ENCODE measurements around the gene DPH3. TPM values are rescaled to one million over a fixed set of nuclear protein-coding genes. Genes with fewer than 3 reads are reported as not detected.

DPH3 gene
- total RNA-seq, 4 donors from 2014 or later = 2.8 to 21.9 (median 10.0) TPM

DNA sequence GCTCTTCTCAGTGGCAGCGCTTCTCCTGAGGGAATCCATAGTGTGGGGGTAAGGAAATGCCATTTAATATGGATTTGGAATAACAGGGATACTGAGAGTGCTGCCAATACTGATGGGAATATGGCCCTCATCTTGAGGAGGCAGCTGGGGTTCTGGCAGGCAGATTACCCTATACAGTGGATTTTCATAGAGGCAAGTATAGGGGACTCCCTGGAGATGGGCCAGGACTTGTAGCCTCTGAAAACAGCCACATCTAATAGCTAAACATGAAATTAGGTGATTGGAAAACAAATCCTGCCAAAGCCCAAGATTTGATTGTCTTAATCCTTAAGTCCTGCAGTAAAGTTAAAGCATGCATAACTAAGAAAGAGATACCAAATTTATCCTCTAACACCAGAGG lies 30.9 kb downstream of the DPH3 start:
- Histone ChIP-seq H3K27me3 (peaks cover 0 to 24% (median 0%) of the 10 kb centered on the region in 4 donors), H3K27ac (no peak overlapping the region), H3K4me1 (peaks cover 0 to 10% (median under 1%) of the 10 kb centered on the region in 3 donors), H3K4me3 (no peak overlapping the region), H3K36me3 (no peaks in the 10 kb centered on the region), H3K9me3 (no peaks in the 10 kb centered on the region)
- DNase-seq = no peak
- TF ChIP-seq, protein P1, sequence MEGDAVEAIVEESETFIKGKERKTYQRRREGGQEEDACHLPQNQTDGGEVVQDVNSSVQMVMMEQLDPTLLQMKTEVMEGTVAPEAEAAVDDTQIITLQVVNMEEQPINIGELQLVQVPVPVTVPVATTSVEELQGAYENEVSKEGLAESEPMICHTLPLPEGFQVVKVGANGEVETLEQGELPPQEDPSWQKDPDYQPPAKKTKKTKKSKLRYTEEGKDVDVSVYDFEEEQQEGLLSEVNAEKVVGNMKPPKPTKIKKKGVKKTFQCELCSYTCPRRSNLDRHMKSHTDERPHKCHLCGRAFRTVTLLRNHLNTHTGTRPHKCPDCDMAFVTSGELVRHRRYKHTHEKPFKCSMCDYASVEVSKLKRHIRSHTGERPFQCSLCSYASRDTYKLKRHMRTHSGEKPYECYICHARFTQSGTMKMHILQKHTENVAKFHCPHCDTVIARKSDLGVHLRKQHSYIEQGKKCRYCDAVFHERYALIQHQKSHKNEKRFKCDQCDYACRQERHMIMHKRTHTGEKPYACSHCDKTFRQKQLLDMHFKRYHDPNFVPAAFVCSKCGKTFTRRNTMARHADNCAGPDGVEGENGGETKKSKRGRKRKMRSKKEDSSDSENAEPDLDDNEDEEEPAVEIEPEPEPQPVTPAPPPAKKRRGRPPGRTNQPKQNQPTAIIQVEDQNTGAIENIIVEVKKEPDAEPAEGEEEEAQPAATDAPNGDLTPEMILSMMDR (IDR thresholded peaks at IDR 0.05) = no peak
- no peak for TF ChIP-seq POLR2A (IDR thresholded peaks at IDR 0.05)
- 100% methylated on average over 1 of the region's 1 CpG; no CpG with 5 or more reads in 1 of the 2 donors for WGBS, 2 donors
- intact Hi-C loops (cut with DNase I) = no loop called here

DNA sequence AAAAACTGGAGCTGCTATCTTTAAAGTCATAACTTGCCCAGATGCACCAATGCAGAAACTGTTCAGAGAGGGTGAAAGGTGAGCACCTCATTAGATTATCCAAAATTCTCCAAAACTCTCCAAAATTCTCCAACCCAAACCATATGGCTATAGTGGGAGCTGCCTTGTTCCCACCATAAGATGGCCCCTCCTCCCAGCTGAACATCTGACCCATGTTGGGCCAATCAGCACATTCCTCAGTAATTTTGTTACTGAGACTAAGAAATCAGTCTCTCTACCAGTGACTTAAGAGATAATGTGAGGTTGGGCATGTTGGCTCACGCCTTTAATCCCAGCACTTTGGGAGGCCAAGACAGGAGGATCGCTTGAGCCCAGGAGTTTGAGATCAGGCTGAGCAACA lies 32.8 kb downstream of the DPH3 start:
- peaks cover 0 to 4% (median 0%) of the 10 kb centered on the region in 3 donors for H3K4me1 ChIP-seq
- H3K36me3 ChIP-seq = no peaks in the 10 kb centered on the region
- no peaks in the 10 kb centered on the region for H3K9me3 ChIP-seq
- peaks cover 0 to 31% (median 0%) of the 10 kb centered on the region in 4 donors for H3K27me3 ChIP-seq
- 69 to 100% methylated on average over 1 to 2 of the region's 2 CpGs for WGBS, 2 donors
- no peak for DNase-seq
- no peak overlapping the region for H3K4me3 ChIP-seq
- intact Hi-C loops (cut with DNase I) = no loop called here
- no peak overlapping the region for H3K27ac ChIP-seq
- TF ChIP-seq, protein P1 (IDR thresholded peaks at IDR 0.05) = no peak
- no peak for TF ChIP-seq POLR2A (IDR thresholded peaks at IDR 0.05)

DNA sequence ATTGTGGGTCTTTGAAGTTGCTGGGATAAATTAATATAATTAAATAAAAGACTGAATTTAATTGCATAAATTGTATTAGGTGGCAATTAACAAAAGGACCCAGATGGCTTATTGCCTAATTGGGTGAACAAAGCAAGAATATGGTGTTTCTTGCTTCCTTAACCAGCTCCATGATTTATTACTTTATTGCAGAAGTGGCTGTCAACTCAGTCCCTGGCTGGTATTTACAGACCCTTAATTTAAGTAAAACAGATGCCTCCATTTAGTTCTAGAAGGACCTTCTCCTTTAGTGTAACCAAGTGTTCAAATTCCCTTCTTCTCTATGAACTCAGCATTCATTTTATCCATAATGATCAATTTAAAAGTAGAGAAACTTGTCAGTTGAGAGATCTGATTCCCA lies 35.1 kb downstream of the DPH3 start:
- H3K36me3 ChIP-seq = no peaks in the 10 kb centered on the region
- H3K27ac ChIP-seq = no peak overlapping the region
- DNase-seq = no peak
- no peak overlapping the region for H3K4me3 ChIP-seq
- TF ChIP-seq, protein P1 (IDR thresholded peaks at IDR 0.05) = no peak
- TF ChIP-seq POLR2A (IDR thresholded peaks at IDR 0.05) = no peak
- intact Hi-C loops (cut with DNase I) = no loop called here
- no peaks in the 10 kb centered on the region for H3K9me3 ChIP-seq
- no peaks in the 10 kb centered on the region for H3K4me1 ChIP-seq
- peaks cover 0 to 21% (median 0%) of the 10 kb centered on the region in 4 donors for H3K27me3 ChIP-seq

DNA sequence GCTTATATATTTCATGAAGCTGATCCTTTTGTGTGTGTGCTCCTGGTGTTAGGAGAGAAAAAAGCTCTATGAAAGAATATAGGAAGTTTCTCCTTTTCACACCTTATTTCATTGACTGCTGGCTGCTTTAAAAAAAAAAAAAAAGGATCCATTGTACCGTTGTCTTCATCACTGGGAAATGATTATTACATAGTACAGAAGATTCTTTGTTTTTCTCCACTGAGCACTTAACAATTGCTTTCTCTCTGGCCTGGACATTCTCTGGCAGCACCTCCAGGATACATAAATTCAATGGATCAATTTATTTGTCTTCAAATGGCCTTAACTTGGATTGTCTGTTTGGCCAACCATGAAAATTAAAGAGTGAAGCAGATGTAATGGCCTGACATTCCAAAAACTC lies 37.2 kb downstream of the DPH3 start:
- TF ChIP-seq, protein P1 (IDR thresholded peaks at IDR 0.05) = no peak
- no peak for TF ChIP-seq POLR2A (IDR thresholded peaks at IDR 0.05)
- Histone ChIP-seq H3K27ac (no peak overlapping the region), H3K4me3 (no peak overlapping the region), H3K27me3 (peaks cover 0 to 13% (median 0%) of the 10 kb centered on the region in 4 donors), H3K9me3 (no peaks in the 10 kb centered on the region), H3K4me1 (no peaks in the 10 kb centered on the region), H3K36me3 (peaks cover 0 to 3% (median 1%) of the 10 kb centered on the region in 3 donors)
- no peak for DNase-seq
- intact Hi-C loops (cut with DNase I) = no loop called here
- 44 to 60% methylated on average over 1 of the region's 1 CpG for WGBS, 2 donors

DNA sequence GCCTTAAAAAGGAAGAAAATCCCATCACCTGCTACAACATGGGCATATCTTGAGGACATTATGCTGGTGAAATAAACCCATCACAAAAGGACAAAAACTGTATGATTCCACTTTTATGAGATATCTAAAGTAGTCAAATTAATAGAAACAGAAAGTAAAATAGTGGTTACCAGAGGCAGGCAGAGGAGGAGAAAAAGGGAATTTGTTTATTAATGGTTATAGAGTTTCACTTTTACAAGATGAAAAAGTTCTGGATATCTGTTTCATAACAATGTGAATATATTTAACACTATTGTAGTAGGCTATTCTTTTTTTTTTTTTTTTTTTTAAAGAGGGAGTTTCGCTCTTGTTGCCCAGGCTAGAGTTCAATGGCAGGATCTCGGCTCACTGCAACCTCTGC lies 40.4 kb downstream of the DPH3 start:
- 72 to 90% methylated on average over 2 of the region's 2 CpGs for WGBS, 2 donors
- Histone ChIP-seq H3K9me3 (no peaks in the 10 kb centered on the region), H3K4me3 (no peak overlapping the region), H3K36me3 (peaks cover 0 to 22% (median 6%) of the 10 kb centered on the region in 3 donors), H3K27me3 (peaks cover 0 to 15% (median 0%) of the 10 kb centered on the region in 4 donors), H3K4me1 (no peaks in the 10 kb centered on the region), H3K27ac (no peak overlapping the region)
- DNase-seq = no peak
- intact Hi-C loops (cut with DNase I) = no loop called here
- TF ChIP-seq POLR2A (IDR thresholded peaks at IDR 0.05) = no peak
- TF ChIP-seq, protein P1 (IDR thresholded peaks at IDR 0.05) = no peak
